MCF 10A (cell line): ENCODE measurements around the gene OR1K1. TPM values are rescaled to one million over a fixed set of nuclear protein-coding genes. Genes with fewer than 3 reads are reported as not detected.

Experiments
- BruUV-seq: library from RNA; stranded (reverse); fragments of 400-500 nt; replicated peaks from 2 replicates; lab custom pipeline; 2021; lab: Mats Ljungman, UMichigan
- CTCF ChIA-PET: fragments of 300-600 bp; sonication (Branson Sonifier 250); formaldehyde crosslinking; extraction: SDS; loops from one replicate; lab custom pipeline; 2021; ENCODE audit warnings: antibody characterized with exemption, inconsistent platforms; lab: Yijun Ruan, JAX
- POLR2A ChIA-PET: fragments of 300-600, 350-650 bp; sonication (Branson Sonifier 250); formaldehyde crosslinking; extraction: SDS; loops from one replicate; lab custom pipeline; 2020; ENCODE audit warnings: antibody characterized with exemption, inconsistent platforms; lab: Yijun Ruan, JAX
- DNase-seq: peaks from one replicate; pipeline ENCODE4 v3.0.0-alpha.2; 2018; ENCODE audit not compliant: unreplicated experiment
- H3K27ac Mint-ChIP-seq: one replicate; pipeline ENCODE4 v1.8.0; 2022; ENCODE audit warnings: mild to moderate bottlenecking, low read depth, mixed read lengths; ENCODE audit not compliant: unreplicated experiment
- H3K27me3 Mint-ChIP-seq: one replicate; pipeline ENCODE4 v1.8.0; 2022; ENCODE audit warnings: mixed read lengths; ENCODE audit not compliant: insufficient read depth, unreplicated experiment
- H3K36me3 Mint-ChIP-seq: one replicate; pipeline ENCODE4 v1.8.0; 2022; ENCODE audit warnings: mild to moderate bottlenecking, moderate library complexity, mixed read lengths; ENCODE audit not compliant: insufficient read depth, unreplicated experiment
- H3K4me1 Mint-ChIP-seq: one replicate; pipeline ENCODE4 v1.8.0; 2022; ENCODE audit warnings: mixed read lengths; ENCODE audit not compliant: insufficient read depth, unreplicated experiment
- H3K4me3 Mint-ChIP-seq: one replicate; pipeline ENCODE4 v1.8.0; 2022; ENCODE audit warnings: mild to moderate bottlenecking, moderate library complexity, mixed read lengths; ENCODE audit not compliant: unreplicated experiment
- H3K9me3 Mint-ChIP-seq: one replicate; pipeline ENCODE4 v1.8.0; 2022; ENCODE audit warnings: mixed read lengths; ENCODE audit not compliant: unreplicated experiment
- CTCF ChIP-seq: fragments of 200-600 bp; IDR thresholded peaks from one replicate; pipeline ENCODE4 v1.8.0; 2022; ENCODE audit warnings: antibody characterized with exemption, mild to moderate bottlenecking; ENCODE audit not compliant: unreplicated experiment
- intact Hi-C: fragments of 100-400 bp; cut with micrococcal nuclease; formaldehyde crosslinking; loops from 2 replicates; pipeline ENCODE4 v1.14.1; 2022
- total RNA-seq: library from RNA; stranded (reverse); gene quantifications from 2 replicates; pipeline ENCODE4 v1.2.3, GENCODE V29; 2022

OR1K1 gene
- total RNA-seq, 1 experiment from 2014 or later = not detected

- intact Hi-C loops = no loop called here
- TF ChIP-seq CTCF = no peak
- no peaks in the 10 kb centered on the region for H3K27me3 Mint-ChIP-seq
- H3K36me3 Mint-ChIP-seq = no peaks in the 10 kb centered on the region
- CTCF ChIA-PET = interaction anchor here (0.6 to 1.4 kb wide), 4 partner anchors 12 to 335 kb away, joined by 3 read pairs; no protein-coding TSS in a partner anchor
- BruUV-seq = no TSS peak
- DNase-seq = no peak
- POLR2A ChIA-PET = no interaction called here
- H3K9me3 Mint-ChIP-seq = peaks cover 6% of the 10 kb centered on the region
- no peak overlapping the region for H3K27ac Mint-ChIP-seq
- H3K4me3 Mint-ChIP-seq = no peak overlapping the region
- H3K4me1 Mint-ChIP-seq = no peaks in the 10 kb centered on the region
These were observed 10.5 kb upstream of the OR1K1 start for GRCh38 chr9:122789256-122790046.

GRCh38 chr9:122791872-122792669, 7.9 kb upstream of the OR1K1 start:
- TF ChIP-seq CTCF = no peak
- Mint-ChIP-seq H3K9me3 (peaks cover 7% of the 10 kb centered on the region), H3K4me3 (no peak overlapping the region), H3K4me1 (no peaks in the 10 kb centered on the region), H3K36me3 (no peaks in the 10 kb centered on the region), H3K27me3 (no peaks in the 10 kb centered on the region), H3K27ac (no peak overlapping the region)
- DNase-seq = no peak
- ChIA-PET POLR2A (no interaction called here), CTCF (interaction anchor here (0.6 to 0.7 kb wide), 2 partner anchors 174 to 293 kb away, joined by 3 read pairs; no protein-coding TSS in a partner anchor)
- BruUV-seq = no TSS peak
- intact Hi-C loops = no loop called here

GRCh38 chr9:122797316-122798063, 2.4 kb upstream of the OR1K1 start:
- H3K4me3 Mint-ChIP-seq = no peak overlapping the region
- intact Hi-C loops = no loop called here
- TF ChIP-seq CTCF = no peak
- no peaks in the 10 kb centered on the region for H3K36me3 Mint-ChIP-seq
- no peaks in the 10 kb centered on the region for H3K4me1 Mint-ChIP-seq
- CTCF ChIA-PET = interaction anchor here (0.7 to 0.9 kb wide), 4 partner anchors 13 to 673 kb away, joined by 3 to 4 read pairs (median 4); no protein-coding TSS in a partner anchor
- H3K9me3 Mint-ChIP-seq = peaks cover 7% of the 10 kb centered on the region
- no peaks in the 10 kb centered on the region for H3K27me3 Mint-ChIP-seq
- H3K27ac Mint-ChIP-seq = no peak overlapping the region
- POLR2A ChIA-PET = no interaction called here
- no peak for DNase-seq
- no TSS peak for BruUV-seq
